H9 (cell line): ENCODE data around the gene ANKRD40. TPM values are rescaled to one million over a fixed set of nuclear protein-coding genes. Genes with fewer than 3 reads are reported as not detected.

Source experiments
- DNase-seq: peaks from one replicate; pipeline ENCODE4 v3.0.0-alpha.2; 2017
- H2AFZ ChIP-seq: one replicate; pipeline ENCODE4 v1.6.1; 2013; ENCODE audit warnings: mild to moderate bottlenecking, low read length, control low read depth, moderate library complexity
- H2AK5ac ChIP-seq: 2 replicates; pipeline ENCODE4 v1.6.1; 2013; ENCODE audit warnings: low read length, control low read depth, mixed read lengths; ENCODE audit not compliant: insufficient read length
- H2BK120ac ChIP-seq: one replicate; pipeline ENCODE4 v1.6.1; 2013; ENCODE audit warnings: low read depth, mild to moderate bottlenecking, low read length, control low read depth, inconsistent platforms; ENCODE audit not compliant: poor library complexity, severe bottlenecking
- H2BK12ac ChIP-seq: 2 replicates; pipeline ENCODE4 v1.6.1; 2013; ENCODE audit warnings: low read length, control low read depth, mixed read lengths, low read depth; ENCODE audit not compliant: insufficient read length
- H2BK15ac ChIP-seq: 2 replicates; pipeline ENCODE4 v1.6.1; 2013; ENCODE audit warnings: low read depth, low read length, control low read depth
- H2BK20ac ChIP-seq: one replicate; pipeline ENCODE4 v1.6.1; 2013; ENCODE audit warnings: low read depth, mild to moderate bottlenecking, low read length, control low read depth, inconsistent platforms; ENCODE audit not compliant: poor library complexity, severe bottlenecking
- H2BK5ac ChIP-seq: 2 replicates; pipeline ENCODE4 v1.6.1; 2013; ENCODE audit warnings: low read length, control low read depth, mixed read lengths; ENCODE audit not compliant: insufficient read length
- H3K14ac ChIP-seq: 2 replicates; pipeline ENCODE4 v1.6.1; 2013; ENCODE audit warnings: low read length, control low read depth; ENCODE audit not compliant: insufficient read depth
- H3K18ac ChIP-seq: 2 replicates; pipeline ENCODE4 v1.6.1; 2013; ENCODE audit warnings: low read depth, mild to moderate bottlenecking, mixed read lengths, low read length, control low read depth; ENCODE audit not compliant: insufficient read length
- H3K23ac ChIP-seq: 2 replicates; pipeline ENCODE4 v1.6.1; 2013; ENCODE audit warnings: low read length, control low read depth, mixed read lengths, low read depth; ENCODE audit not compliant: insufficient read length
- H3K23me2 ChIP-seq: 2 replicates; pipeline ENCODE4 v1.6.1; 2013; ENCODE audit warnings: low read depth, mild to moderate bottlenecking, mixed read lengths, low read length, control low read depth; ENCODE audit not compliant: insufficient read length, poor library complexity, severe bottlenecking
- H3K27ac ChIP-seq: 2 replicates; pipeline ENCODE4 v1.5.1; 2013; ENCODE audit warnings: low read length, control low read depth, mixed read lengths, low read depth; ENCODE audit not compliant: insufficient read length
- H3K27me3 ChIP-seq: 2 replicates; pipeline ENCODE4 v1.6.1; 2013; ENCODE audit warnings: low read length, control low read depth, inconsistent platforms; ENCODE audit not compliant: insufficient read depth
- H3K4ac ChIP-seq: 2 replicates; pipeline ENCODE4 v1.6.1; 2013; ENCODE audit warnings: low read depth, mild to moderate bottlenecking, control low read depth, inconsistent platforms, low read length, moderate library complexity
- H3K4me1 ChIP-seq: 2 replicates; pipeline ENCODE4 v1.6.1; 2013; ENCODE audit warnings: low read length, control low read depth, inconsistent platforms; ENCODE audit not compliant: insufficient read depth
- H3K4me2 ChIP-seq: 2 replicates; pipeline ENCODE4 v1.6.1; 2013; ENCODE audit warnings: low read length, control low read depth, mixed read lengths; ENCODE audit not compliant: insufficient read length, insufficient read depth
- H3K56ac ChIP-seq: 2 replicates; pipeline ENCODE4 v1.6.1; 2013; ENCODE audit warnings: low read depth, mild to moderate bottlenecking, mixed read lengths, low read length, control low read depth; ENCODE audit not compliant: insufficient read length
- H3K79me1 ChIP-seq: 2 replicates; pipeline ENCODE4 v1.6.1; 2013; ENCODE audit warnings: low read depth, mild to moderate bottlenecking, moderate library complexity, low read length, control low read depth, inconsistent platforms; ENCODE audit not compliant: insufficient read depth, poor library complexity, severe bottlenecking
- H3K79me2 ChIP-seq: 2 replicates; pipeline ENCODE4 v1.6.1; 2013; ENCODE audit warnings: low read length, control low read depth, inconsistent platforms; ENCODE audit not compliant: insufficient read depth
- H3K9ac ChIP-seq: 2 replicates; pipeline ENCODE4 v1.6.1; 2013; ENCODE audit warnings: low read length, control low read depth, mixed read lengths; ENCODE audit not compliant: insufficient read length; ENCODE audit errors: extremely low read depth
- H3K9me3 ChIP-seq: one replicate; pipeline ENCODE4 v1.6.1; 2013; ENCODE audit warnings: low read depth, low read length, inconsistent platforms; ENCODE audit not compliant: control insufficient read depth
- H3T11ph ChIP-seq: one replicate; pipeline ENCODE4 v1.6.1; 2013; ENCODE audit warnings: mild to moderate bottlenecking, low read length, control low read depth, inconsistent platforms
- H4K20me1 ChIP-seq: one replicate; pipeline ENCODE4 v1.6.1; 2013; ENCODE audit not compliant: control insufficient read depth, insufficient read length, insufficient read depth
- H4K5ac ChIP-seq: 2 replicates; pipeline ENCODE4 v1.6.1; 2013; ENCODE audit warnings: low read depth, mild to moderate bottlenecking, mixed read lengths, low read length, control low read depth; ENCODE audit not compliant: insufficient read length
- H4K8ac ChIP-seq: replicated peaks from 2 replicates; pipeline ENCODE4 v1.6.1; 2013; ENCODE audit warnings: low read length, control low read depth, mixed read lengths, low read depth; ENCODE audit not compliant: insufficient read length
- H4K91ac ChIP-seq: 2 replicates; pipeline ENCODE4 v1.6.1; 2013; ENCODE audit warnings: low read depth, mild to moderate bottlenecking, moderate library complexity, mixed read lengths, low read length, control low read depth; ENCODE audit not compliant: insufficient read length
- H3K27ac Mint-ChIP-seq, 3 experiments: 2 replicates in 2 of 3; 3 replicates in 1 of 3; pipeline ENCODE4 v1.8.0; 2020 to 2021; ENCODE audit warnings: mixed read lengths in 3 of 3, mild to moderate bottlenecking in 1 of 3, moderate library complexity in 1 of 3
- H3K27me3 Mint-ChIP-seq: 2 replicates; pipeline ENCODE4 v1.8.0; 2021; ENCODE audit warnings: low read depth, mild to moderate bottlenecking, moderate library complexity, mixed read lengths
- H3K36me3 Mint-ChIP-seq, 3 experiments: 2 replicates in 2 of 3; 3 replicates in 1 of 3; pipeline ENCODE4 v1.8.0; 2020 to 2021; ENCODE audit warnings: low read depth in 3 of 3, mixed read lengths in 3 of 3; ENCODE audit not compliant: insufficient read depth in 1 of 3
- H3K4me1 Mint-ChIP-seq, 2 experiments: 2 replicates each; pipeline ENCODE4 v1.8.0; 2020; ENCODE audit warnings: mixed read lengths in 2 of 2
- H3K4me3 Mint-ChIP-seq, 2 experiments: 2 replicates in 1 of 2; 3 replicates in 1 of 2; pipeline ENCODE4 v1.8.0; 2020 to 2021; ENCODE audit warnings: mild to moderate bottlenecking in 2 of 2, mixed read lengths in 2 of 2, moderate library complexity in 1 of 2
- H3K9me3 Mint-ChIP-seq, 2 experiments: 2 replicates in 1 of 2; 3 replicates in 1 of 2; pipeline ENCODE4 v1.8.0; 2020; ENCODE audit warnings: mild to moderate bottlenecking in 2 of 2, mixed read lengths in 2 of 2, moderate library complexity in 1 of 2
- WGBS: extraction: QIAGEN DNeasy Blood & Tissue Kit; methylation state at CpG from one replicate; pipeline ENCODE4 v1.1.7; 2013; ENCODE audit warnings: missing lambda C conversion rate, low lambda C conversion rate, mixed read lengths; ENCODE audit not compliant: insufficient read length; ENCODE audit errors: extremely low coverage; 5-methylcytosine and 5-hydroxymethylcytosine counted together
- total RNA-seq: library from RNA; stranded (reverse); gene quantifications from 2 replicates; pipeline ENCODE4 v1.2.1, GENCODE V29; 2021
- TF ChIP-seq, protein P1 (sequence below): fragments of 200-600 bp; sonication (generic); conservative IDR thresholded peaks from 3 replicates; pipeline ENCODE4 v1.8.0; 2021; ENCODE audit warnings: antibody characterized with exemption, mild to moderate bottlenecking

The ANKRD40 gene
- total RNA-seq, 1 experiment from 2014 or later = 54.3 TPM

DNA sequence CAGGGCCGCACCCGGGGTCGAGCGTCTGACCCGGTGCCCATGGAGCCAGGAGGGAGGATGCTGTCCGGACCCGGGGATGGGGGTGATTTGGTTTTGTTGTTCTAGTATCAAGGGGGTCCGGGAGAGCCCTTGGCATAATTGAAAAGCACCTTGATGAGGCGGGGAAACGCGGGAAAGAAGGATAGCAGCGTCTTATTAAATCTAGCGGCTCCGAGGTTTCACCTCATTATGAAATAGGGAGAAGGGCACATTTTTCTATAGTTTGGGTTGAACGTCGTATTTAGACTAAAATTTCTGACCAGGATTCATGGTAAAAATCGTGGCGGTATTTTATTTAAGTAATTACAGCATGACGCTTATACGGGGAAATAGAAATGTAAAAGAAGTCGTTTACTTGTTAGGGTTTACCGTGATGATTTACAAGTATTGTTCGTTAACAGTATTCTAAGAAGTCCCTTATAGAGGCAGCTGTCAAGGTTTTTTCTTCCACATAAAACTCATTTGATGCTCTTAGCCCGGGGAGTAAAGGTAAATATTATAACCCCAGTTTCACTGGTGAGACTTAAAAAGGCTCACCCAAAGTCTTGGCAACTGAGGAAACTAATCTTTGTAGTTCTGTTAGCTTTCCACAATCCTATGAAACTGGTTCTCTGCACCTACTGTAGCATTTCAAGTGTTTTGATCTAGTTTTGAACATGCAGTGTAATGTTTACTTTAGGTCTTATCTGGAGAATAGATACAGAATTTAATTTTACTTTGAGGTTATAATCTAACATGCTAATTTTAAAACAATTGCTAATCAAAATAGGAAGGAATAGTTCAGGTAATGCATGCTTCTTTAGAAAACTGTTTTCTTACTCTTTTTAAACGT, 12.4 kb upstream of the ANKRD40 start:
- no peak overlapping the region for H4K8ac ChIP-seq
- no peak overlapping the region for H2BK120ac ChIP-seq
- no CpG with 5 or more reads among the region's 25 CpGs for WGBS
- H3K27me3 Mint-ChIP-seq = no peaks in the 10 kb centered on the region
- H3K4me3 Mint-ChIP-seq = peak overlapping the region; percentile 97 to 98
- no peak overlapping the region for H2AFZ ChIP-seq
- no peak overlapping the region for H2BK12ac ChIP-seq
- no peaks in the 10 kb centered on the region for H3K27me3 ChIP-seq
- H3K79me2 ChIP-seq = peaks cover 48% of the 10 kb centered on the region
- H3K4me2 ChIP-seq = peak overlapping the region; percentile 59
- peaks cover 4% of the 10 kb centered on the region; the same call in 1 of the 2 replicates for H3K4me1 ChIP-seq
- no peak overlapping the region for H3K56ac ChIP-seq
- H3K9ac ChIP-seq = peak overlapping the region; percentile 98
- no peak overlapping the region for H3K27ac ChIP-seq
- peaks cover 0 to 14% (median 6%) of the 10 kb centered on the region in 3 experiments; a peak in 6 of 7 replicates for H3K36me3 Mint-ChIP-seq
- TF ChIP-seq, protein P1, sequence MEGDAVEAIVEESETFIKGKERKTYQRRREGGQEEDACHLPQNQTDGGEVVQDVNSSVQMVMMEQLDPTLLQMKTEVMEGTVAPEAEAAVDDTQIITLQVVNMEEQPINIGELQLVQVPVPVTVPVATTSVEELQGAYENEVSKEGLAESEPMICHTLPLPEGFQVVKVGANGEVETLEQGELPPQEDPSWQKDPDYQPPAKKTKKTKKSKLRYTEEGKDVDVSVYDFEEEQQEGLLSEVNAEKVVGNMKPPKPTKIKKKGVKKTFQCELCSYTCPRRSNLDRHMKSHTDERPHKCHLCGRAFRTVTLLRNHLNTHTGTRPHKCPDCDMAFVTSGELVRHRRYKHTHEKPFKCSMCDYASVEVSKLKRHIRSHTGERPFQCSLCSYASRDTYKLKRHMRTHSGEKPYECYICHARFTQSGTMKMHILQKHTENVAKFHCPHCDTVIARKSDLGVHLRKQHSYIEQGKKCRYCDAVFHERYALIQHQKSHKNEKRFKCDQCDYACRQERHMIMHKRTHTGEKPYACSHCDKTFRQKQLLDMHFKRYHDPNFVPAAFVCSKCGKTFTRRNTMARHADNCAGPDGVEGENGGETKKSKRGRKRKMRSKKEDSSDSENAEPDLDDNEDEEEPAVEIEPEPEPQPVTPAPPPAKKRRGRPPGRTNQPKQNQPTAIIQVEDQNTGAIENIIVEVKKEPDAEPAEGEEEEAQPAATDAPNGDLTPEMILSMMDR = no peak
- H4K20me1 ChIP-seq = no peaks in the 10 kb centered on the region
- peak overlapping the region; percentile 100 for H3K27ac Mint-ChIP-seq
- H2BK15ac ChIP-seq = no peak overlapping the region
- no peak overlapping the region for H2AK5ac ChIP-seq
- peak overlapping the region; percentile 98 for H3K18ac ChIP-seq
- peak overlapping the region; percentile 99; the same call in 1 of the 2 replicates for H3K14ac ChIP-seq
- no peak overlapping the region for H4K5ac ChIP-seq
- H3K23me2 ChIP-seq = peaks cover 16% of the 10 kb centered on the region
- H3T11ph ChIP-seq = no peak overlapping the region
- no peak overlapping the region for H2BK5ac ChIP-seq
- no peaks in the 10 kb centered on the region for H3K9me3 Mint-ChIP-seq
- no peak overlapping the region for H3K4ac ChIP-seq
- H3K4me1 Mint-ChIP-seq = peaks cover 23 to 24% of the 10 kb centered on the region in 2 experiments
- H3K79me1 ChIP-seq = no peaks in the 10 kb centered on the region
- H4K91ac ChIP-seq = no peak overlapping the region
- DNase-seq = no peak
- no peak overlapping the region for H2BK20ac ChIP-seq
- H3K23ac ChIP-seq = no peak overlapping the region
- no peaks in the 10 kb centered on the region for H3K9me3 ChIP-seq
